MM.1S (cell line): ENCODE results near the gene XPC.

Experiments used
- DNase-seq: peaks from one replicate; pipeline ENCODE4 v3.0.0-alpha.2; 2015
- H2AFZ ChIP-seq: fragments of 300-600 bp; sonication (generic); 2 replicates; pipeline ENCODE4 v1.6.0; 2016; ENCODE audit warnings: antibody characterized with exemption, low read length
- H3F3A ChIP-seq: fragments of 300-600 bp; sonication (generic); 2 replicates; pipeline ENCODE4 v1.6.1; 2016; ENCODE audit warnings: mild to moderate bottlenecking, antibody characterized with exemption, low read length, moderate library complexity, mixed read lengths; ENCODE audit not compliant: insufficient read depth
- H3K27ac ChIP-seq: fragments of 300-600 bp; sonication (generic); 2 replicates; pipeline ENCODE4 v1.5.1; 2016; ENCODE audit warnings: mild to moderate bottlenecking, low read length
- H3K27me3 ChIP-seq: fragments of 300-600 bp; sonication (generic); replicated peaks from 2 replicates; pipeline ENCODE4 v1.6.0; 2016; ENCODE audit warnings: low read length; ENCODE audit not compliant: insufficient read depth
- H3K36me3 ChIP-seq: fragments of 300-600 bp; sonication (generic); replicated peaks from 2 replicates; pipeline ENCODE4 v1.6.1; 2016; ENCODE audit warnings: mild to moderate bottlenecking, low read length, mixed read lengths; ENCODE audit not compliant: insufficient read depth
- H3K4me1 ChIP-seq: fragments of 300-600 bp; sonication (generic); 2 replicates; pipeline ENCODE4 v1.6.1; 2016; ENCODE audit warnings: low read length, mixed read lengths
- H3K4me2 ChIP-seq: fragments of 300-600 bp; sonication (generic); 2 replicates; pipeline ENCODE4 v1.6.0; 2016; ENCODE audit warnings: low read depth, low read length
- H3K4me3 ChIP-seq: fragments of 300-600 bp; sonication (generic); 2 replicates; pipeline ENCODE4 v1.5.1; 2016; ENCODE audit warnings: low read length, mixed read lengths
- H3K79me2 ChIP-seq: fragments of 300-600 bp; sonication (generic); 2 replicates; pipeline ENCODE4 v1.6.1; 2016; ENCODE audit warnings: mixed run types, low read length, mixed read lengths
- H3K9ac ChIP-seq: fragments of 300-600 bp; sonication (generic); 2 replicates; pipeline ENCODE4 v1.6.1; 2016; ENCODE audit warnings: low read length, mixed read lengths
- H3K9me2 ChIP-seq: fragments of 300-600 bp; sonication (generic); replicated peaks from 2 replicates; pipeline ENCODE4 v1.6.1; 2016; ENCODE audit warnings: mild to moderate bottlenecking, low read length, mixed read lengths; ENCODE audit not compliant: insufficient read depth
- H3K9me3 ChIP-seq: fragments of 300-600 bp; sonication (generic); replicated peaks from 2 replicates; pipeline ENCODE4 v1.6.1; 2016; ENCODE audit warnings: mild to moderate bottlenecking, low read length, mixed read lengths; ENCODE audit not compliant: insufficient read depth
- H4K20me1 ChIP-seq: fragments of 300-600 bp; sonication (generic); 2 replicates; pipeline ENCODE4 v1.6.1; 2016; ENCODE audit warnings: mild to moderate bottlenecking, low read length, moderate library complexity, mixed read lengths; ENCODE audit not compliant: insufficient read depth
- CTCF ChIP-seq: fragments of 300-600 bp; sonication (generic); IDR thresholded peaks from 2 replicates; pipeline ENCODE4 v1.5.1; 2016; ENCODE audit warnings: antibody characterized with exemption, low read length, mixed read lengths
- EZH2 ChIP-seq: fragments of 300-600 bp; sonication (generic); optimal IDR thresholded peaks from 2 replicates; pipeline ENCODE3; 2017; ENCODE audit warnings: low read depth, mild to moderate bottlenecking, antibody characterized with exemption, low read length, mixed read lengths
- EZH2phosphoT487 ChIP-seq: fragments of 300-600 bp; sonication (generic); IDR thresholded peaks from 2 replicates; pipeline ENCODE4 v1.6.1; 2018; ENCODE audit warnings: antibody characterized with exemption, low read length

Gene XPC

GRCh38 chr3:14144423-14145075, 33.9 kb downstream of the XPC start:
- H3K4me1 ChIP-seq = no peaks in the 10 kb centered on the region
- H3K9me2 ChIP-seq = no peaks in the 10 kb centered on the region
- H3K27me3 ChIP-seq = no peaks in the 10 kb centered on the region
- H3K4me2 ChIP-seq = no peak overlapping the region
- peak overlapping the region; percentile 52; the same call in 1 of the 2 replicates for H3K27ac ChIP-seq
- no peak overlapping the region for H2AFZ ChIP-seq
- peak; percentile 63 for DNase-seq
- H3F3A ChIP-seq = no peaks in the 10 kb centered on the region
- H3K9me3 ChIP-seq = no peaks in the 10 kb centered on the region
- TF ChIP-seq EZH2phosphoT487 = no peak
- TF ChIP-seq EZH2 = no peak
- no peak for TF ChIP-seq CTCF
- no peaks in the 10 kb centered on the region for H3K36me3 ChIP-seq
- no peak overlapping the region for H3K4me3 ChIP-seq
- H3K79me2 ChIP-seq = no peaks in the 10 kb centered on the region
- peak overlapping the region; percentile 36 for H3K9ac ChIP-seq
- H4K20me1 ChIP-seq = no peaks in the 10 kb centered on the region

GRCh38 chr3:14143271-14144225, 34.9 kb downstream of the XPC start:
- DNase-seq = no peak
- no peak overlapping the region; the same call in 1 of the 2 replicates for H3K9ac ChIP-seq
- no peaks in the 10 kb centered on the region for H3K36me3 ChIP-seq
- H2AFZ ChIP-seq = no peak overlapping the region
- H3K27me3 ChIP-seq = no peaks in the 10 kb centered on the region
- no peak overlapping the region for H3K4me2 ChIP-seq
- H3K4me1 ChIP-seq = no peaks in the 10 kb centered on the region
- H3F3A ChIP-seq = no peaks in the 10 kb centered on the region
- H3K27ac ChIP-seq = peak overlapping the region; percentile 52; the same call in 1 of the 2 replicates
- H3K9me3 ChIP-seq = no peaks in the 10 kb centered on the region
- no peaks in the 10 kb centered on the region for H3K79me2 ChIP-seq
- H4K20me1 ChIP-seq = no peaks in the 10 kb centered on the region
- H3K4me3 ChIP-seq = no peak overlapping the region
- no peaks in the 10 kb centered on the region for H3K9me2 ChIP-seq
- TF ChIP-seq EZH2phosphoT487 (no peak), CTCF (no peak), EZH2 (no peak)

- Histone ChIP-seq H3K9me3 (no peaks in the 10 kb centered on the region), H3K9me2 (no peaks in the 10 kb centered on the region), H3K27ac (no peak overlapping the region), H3K4me3 (no peak overlapping the region), H3K79me2 (no peaks in the 10 kb centered on the region), H2AFZ (no peak overlapping the region), H3K4me2 (no peak overlapping the region), H3K36me3 (no peaks in the 10 kb centered on the region), H3K27me3 (no peaks in the 10 kb centered on the region), H3K9ac (no peak overlapping the region), H4K20me1 (no peaks in the 10 kb centered on the region), H3F3A (no peaks in the 10 kb centered on the region), H3K4me1 (no peaks in the 10 kb centered on the region)
- TF ChIP-seq EZH2phosphoT487 (no peak), EZH2 (no peak), CTCF (no peak)
- no peak for DNase-seq
Observed at GRCh38 chr3:14142567-14143270, 35.7 kb downstream of the XPC start.
